Prostate gland (tissue), 2 donors: ENCODE measurements around the gene TPPP. TPM values are rescaled to one million over a fixed set of nuclear protein-coding genes. Genes with fewer than 3 reads are reported as not detected.

Experiments used
- DNase-seq: peaks from one replicate; pipeline ENCODE4 v3.0.0-alpha.2; 2019; ENCODE audit warnings: low spot score
- H3K27ac ChIP-seq, 2 donors: fragments of 200-600 bp; sonication (generic); 2 replicates each; pipeline ENCODE4 v1.5.1; 2017 to 2019
- H3K27me3 ChIP-seq: fragments of 200-600 bp; sonication (generic); replicated peaks from 2 replicates; pipeline ENCODE4 v1.5.1; 2019; ENCODE audit not compliant: insufficient read depth
- H3K36me3 ChIP-seq, 2 donors: fragments of 200-600 bp; sonication (generic); 1 replicate in 1 of 2; 2 replicates in 1 of 2; pipeline versions ENCODE4 v1.5.1 to v1.8.1; 2017 to 2019
- H3K4me1 ChIP-seq: fragments of 200-600 bp; sonication (generic); replicated peaks from 2 replicates; pipeline ENCODE4 v1.5.1; 2019
- H3K4me3 ChIP-seq, 2 donors: fragments of 200-600 bp; sonication (generic); 2 replicates each; pipeline ENCODE4 v1.5.1; 2017 to 2019
- H3K9me3 ChIP-seq: fragments of 200-600 bp; sonication (generic); 2 replicates; pipeline ENCODE4 v1.5.1; 2017
- CTCF ChIP-seq, 4 experiments: fragments of 200-600 bp in 2 of 4; fragments of 450-650 bp in 2 of 4; sonication (generic) in 2 of 4; IDR thresholded peaks; 1 replicate in 3 of 4; 2 replicates in 1 of 4; pipeline ENCODE4 v1.5.1; 2016 to 2019; ENCODE audit warnings: antibody characterized with exemption in 4 of 4, mild to moderate bottlenecking in 2 of 4, moderate library complexity in 2 of 4
- POLR2A ChIP-seq: fragments of 450-650 bp; IDR thresholded peaks from one replicate; pipeline ENCODE4 v1.6.1; 2016; ENCODE audit warnings: antibody characterized with exemption, mild to moderate bottlenecking
- POLR2AphosphoS5 ChIP-seq: sonication (generic); formaldehyde crosslinking; IDR thresholded peaks from one replicate; pipeline ENCODE4 v1.6.1; 2017; ENCODE audit warnings: antibody characterized with exemption
- WGBS: methylation state at CpG from one replicate; pipeline ENCODE4 v1.1.5; 2018; 5-methylcytosine and 5-hydroxymethylcytosine counted together
- intact Hi-C: fragments of 100-400 bp; cut with DNase I; formaldehyde crosslinking; loops from one replicate; pipeline ENCODE4 v1.14.2; 2022
- total RNA-seq, 2 donors: library from RNA; depleted of rRNA; stranded (reverse); fragments of >200 nt; gene quantifications; one replicate each; pipeline ENCODE4 v1.1.0, GENCODE V29; 2016

TPPP gene
- total RNA-seq, 2 donors from 2014 or later: 2.3 to 6.9 TPM

- no peaks in the 10 kb centered on the region for H3K27me3 ChIP-seq
- DNase-seq: no peak
- TF ChIP-seq CTCF (IDR thresholded peaks at IDR 0.05): no peak
- no peak for TF ChIP-seq POLR2AphosphoS5
- TF ChIP-seq POLR2A: no peak
- 93% methylated on average over 42 of the region's 42 CpGs for WGBS
- no peaks in the 10 kb centered on the region for H3K9me3 ChIP-seq
- H3K36me3 ChIP-seq: peaks cover 2 to 11% of the 10 kb centered on the region in 2 donors
- no peaks in the 10 kb centered on the region for H3K4me1 ChIP-seq
- no peak overlapping the region for H3K27ac ChIP-seq
- H3K4me3 ChIP-seq: no peak overlapping the region
- intact Hi-C loops: no loop called here
Observed at GRCh38 chr5:637581-638450, 55.3 kb downstream of the TPPP start.

GRCh38 chr5:636951-637350 lies 56.2 kb downstream of the TPPP start:
- no peaks in the 10 kb centered on the region for H3K4me1 ChIP-seq
- TF ChIP-seq CTCF (IDR thresholded peaks at IDR 0.05) (no peak), POLR2A (no peak), POLR2AphosphoS5 (no peak)
- H3K36me3 ChIP-seq: peaks cover 2 to 11% of the 10 kb centered on the region in 2 donors
- no peaks in the 10 kb centered on the region for H3K27me3 ChIP-seq
- H3K4me3 ChIP-seq: no peak overlapping the region
- H3K27ac ChIP-seq: no peak overlapping the region
- no peaks in the 10 kb centered on the region for H3K9me3 ChIP-seq
- no peak for DNase-seq
- 89% methylated on average over 20 of the region's 20 CpGs for WGBS
- intact Hi-C loops: no loop called here

- intact Hi-C loops: no loop called here
- H3K4me3 ChIP-seq: no peak overlapping the region
- 93% methylated on average over 18 of the region's 18 CpGs for WGBS
- TF ChIP-seq POLR2A (no peak), POLR2AphosphoS5 (no peak), CTCF (IDR thresholded peaks at IDR 0.05) (no peak)
- H3K9me3 ChIP-seq: no peaks in the 10 kb centered on the region
- peaks cover 2 to 11% of the 10 kb centered on the region in 2 donors for H3K36me3 ChIP-seq
- DNase-seq: no peak
- H3K27me3 ChIP-seq: no peaks in the 10 kb centered on the region
- no peak overlapping the region for H3K27ac ChIP-seq
- no peaks in the 10 kb centered on the region for H3K4me1 ChIP-seq
Observed at GRCh38 chr5:635306-636055, 57.7 kb downstream of the TPPP start.

- WGBS: 93% methylated on average over 12 of the region's 12 CpGs
- intact Hi-C loops: no loop called here
Observed at GRCh38 chr5:634191-634590, 59.0 kb downstream of the TPPP start.

More at GRCh38 chr5:634191-634590, 59.0 kb downstream of the TPPP start:
- H3K4me3 ChIP-seq: no peak overlapping the region
- DNase-seq: no peak
- peaks cover 2 to 11% of the 10 kb centered on the region in 2 donors for H3K36me3 ChIP-seq
- no peaks in the 10 kb centered on the region for H3K9me3 ChIP-seq
- H3K27me3 ChIP-seq: no peaks in the 10 kb centered on the region
- TF ChIP-seq CTCF (IDR thresholded peaks at IDR 0.05): no peak
- no peak for TF ChIP-seq POLR2A
- TF ChIP-seq POLR2AphosphoS5: no peak
- no peaks in the 10 kb centered on the region for H3K4me1 ChIP-seq
- H3K27ac ChIP-seq: no peak overlapping the region
